ENCODE data around the gene ARHGEF19.
"Not testable (repeated sequence)": the region's sequence is repeated elsewhere in the genome, so short reads cannot be mapped to it uniquely, and the experiment has no call there.

Gene ARHGEF19

GRCh38 chr1:16246961-16247360, 34.5 kb upstream of the ARHGEF19 start:
- no peaks in the 10 kb centered on the region for H3K27me3 ChIP-seq (ENCODE audit: insufficient read depth, low read length)
- DNase-seq: no peak
- peaks cover 15 to 20% of the 10 kb centered on the region in 2 experiments for H3K36me3 ChIP-seq (ENCODE audit: control insufficient read depth in 1 of 2, insufficient read depth in 2 of 2, low read length in 2 of 2)
- no peaks in the 10 kb centered on the region for H3K79me2 ChIP-seq (ENCODE audit: control insufficient read depth, insufficient read depth, low read length, poor library complexity)
- no peak overlapping the region for H3K27ac ChIP-seq (ENCODE audit: low read depth, low read length)
- no peak overlapping the region for H3K4ac ChIP-seq (ENCODE audit: low read depth, low read length)
- H2AFZ ChIP-seq (ENCODE audit: insufficient read depth, low read length, poor library complexity): no peak overlapping the region
- H4K91ac ChIP-seq (ENCODE audit: low read depth, low read length): no peak overlapping the region
- H4K8ac ChIP-seq (ENCODE audit: low read depth, low read length): no peak overlapping the region
- H2BK12ac ChIP-seq (ENCODE audit: low read length): no peak overlapping the region
- H3K23ac ChIP-seq (ENCODE audit: low read length): no peak overlapping the region
- no peak overlapping the region for H4K12ac ChIP-seq (ENCODE audit: low read depth, low read length)
- no peak overlapping the region for H2BK5ac ChIP-seq (ENCODE audit: low read depth, low read length, poor library complexity)
- no peak overlapping the region for H3K4me2 ChIP-seq (ENCODE audit: low read length)
- no peaks in the 10 kb centered on the region for H3K9me3 ChIP-seq (ENCODE audit: insufficient read depth, low read depth, low read length)
- H2AK5ac ChIP-seq (ENCODE audit: low read length): no peak overlapping the region
- no peak overlapping the region for H3K14ac ChIP-seq (ENCODE audit: low read length)
- no peak overlapping the region for H3K9ac ChIP-seq (ENCODE audit: low read length)
- no CpG with 5 or more reads among the region's 5 CpGs for WGBS (ENCODE audit: extremely low coverage, insufficient coverage, insufficient read length)
- no peak overlapping the region for H2BK120ac ChIP-seq (ENCODE audit: insufficient read depth, low read length, poor library complexity)
- no peaks in the 10 kb centered on the region for H3K79me1 ChIP-seq (ENCODE audit: low read length)
- H3K4me1 ChIP-seq (ENCODE audit: control insufficient read depth in 1 of 2, insufficient read depth in 2 of 2, low read length in 2 of 2): peaks cover 2 to 4% of the 10 kb centered on the region in 2 experiments
- H3K18ac ChIP-seq (ENCODE audit: low read length): no peak overlapping the region
- no peak overlapping the region for H3K4me3 ChIP-seq (ENCODE audit: low read depth, low read length)

GRCh38 chr1:16246239-16246638, 33.8 kb upstream of the ARHGEF19 start:
- peaks cover 11 to 15% of the 10 kb centered on the region in 2 experiments for H3K36me3 ChIP-seq (ENCODE audit: control insufficient read depth in 1 of 2, insufficient read depth in 2 of 2, low read length in 2 of 2)
- H3K14ac ChIP-seq (ENCODE audit: low read length); H3K18ac ChIP-seq (ENCODE audit: low read length); H2BK12ac ChIP-seq (ENCODE audit: low read length); DNase-seq; H3K9ac ChIP-seq (ENCODE audit: low read length); H3K27ac ChIP-seq (ENCODE audit: low read depth, low read length); H2BK120ac ChIP-seq (ENCODE audit: insufficient read depth, low read length, poor library complexity); H4K8ac ChIP-seq (ENCODE audit: low read depth, low read length); H3K4me3 ChIP-seq (ENCODE audit: low read depth, low read length); H3K4me1 ChIP-seq (ENCODE audit: control insufficient read depth in 1 of 2, insufficient read depth in 2 of 2, low read length in 2 of 2); H3K4ac ChIP-seq (ENCODE audit: low read depth, low read length); H3K27me3 ChIP-seq (ENCODE audit: insufficient read depth, low read length); H2AFZ ChIP-seq (ENCODE audit: insufficient read depth, low read length, poor library complexity); H3K4me2 ChIP-seq (ENCODE audit: low read length); H4K12ac ChIP-seq (ENCODE audit: low read depth, low read length); H2AK5ac ChIP-seq (ENCODE audit: low read length); H3K79me2 ChIP-seq (ENCODE audit: control insufficient read depth, insufficient read depth, low read length, poor library complexity); H2BK5ac ChIP-seq (ENCODE audit: low read depth, low read length, poor library complexity); H3K23ac ChIP-seq (ENCODE audit: low read length); H3K9me3 ChIP-seq (ENCODE audit: insufficient read depth, low read depth, low read length); H3K79me1 ChIP-seq (ENCODE audit: low read length); H4K91ac ChIP-seq (ENCODE audit: low read depth, low read length): not testable (repeated sequence)
- WGBS (ENCODE audit: extremely low coverage, insufficient coverage, insufficient read length): no CpG with 5 or more reads among the region's 1 CpG

- Histone ChIP-seq H3K18ac (ENCODE audit: low read length) (no peak overlapping the region), H3K4me2 (ENCODE audit: low read length) (no peak overlapping the region), H3K9ac (ENCODE audit: low read length) (no peak overlapping the region), H3K79me2 (ENCODE audit: control insufficient read depth, insufficient read depth, low read length, poor library complexity) (no peaks in the 10 kb centered on the region), H4K91ac (ENCODE audit: low read depth, low read length) (no peak overlapping the region), H3K79me1 (ENCODE audit: low read length) (no peaks in the 10 kb centered on the region), H3K9me3 (ENCODE audit: insufficient read depth, low read depth, low read length) (no peaks in the 10 kb centered on the region), H3K27ac (ENCODE audit: low read depth, low read length) (no peak overlapping the region), H2BK120ac (ENCODE audit: insufficient read depth, low read length, poor library complexity) (no peak overlapping the region), H2AK5ac (ENCODE audit: low read length) (no peak overlapping the region), H2BK12ac (ENCODE audit: low read length) (no peak overlapping the region), H4K8ac (ENCODE audit: low read depth, low read length) (no peak overlapping the region), H2BK5ac (ENCODE audit: low read depth, low read length, poor library complexity) (no peak overlapping the region), H3K4me1 (ENCODE audit: control insufficient read depth in 1 of 2, insufficient read depth in 2 of 2, low read length in 2 of 2) (peaks cover 2 to 4% of the 10 kb centered on the region in 2 experiments), H3K14ac (ENCODE audit: low read length) (no peak overlapping the region), H3K27me3 (ENCODE audit: insufficient read depth, low read length) (no peaks in the 10 kb centered on the region), H3K4ac (ENCODE audit: low read depth, low read length) (no peak overlapping the region), H4K12ac (ENCODE audit: low read depth, low read length) (no peak overlapping the region), H3K4me3 (ENCODE audit: low read depth, low read length) (no peak overlapping the region), H2AFZ (ENCODE audit: insufficient read depth, low read length, poor library complexity) (no peak overlapping the region), H3K36me3 (ENCODE audit: control insufficient read depth in 1 of 2, insufficient read depth in 2 of 2, low read length in 2 of 2) (peaks cover 5 to 9% of the 10 kb centered on the region in 2 experiments), H3K23ac (ENCODE audit: low read length) (no peak overlapping the region)
- DNase-seq: no peak
- WGBS (ENCODE audit: extremely low coverage, insufficient coverage, insufficient read length): no CpG with 5 or more reads among the region's 9 CpGs
Observed at GRCh38 chr1:16245476-16246196, 33.2 kb upstream of the ARHGEF19 start.

- Histone ChIP-seq H3K14ac (ENCODE audit: low read length) (no peak overlapping the region), H3K27ac (ENCODE audit: low read depth, low read length) (no peak overlapping the region), H2AK5ac (ENCODE audit: low read length) (no peak overlapping the region), H2AFZ (ENCODE audit: insufficient read depth, low read length, poor library complexity) (no peak overlapping the region), H3K36me3 (ENCODE audit: control insufficient read depth in 1 of 2, insufficient read depth in 2 of 2, low read length in 2 of 2) (peaks cover 5 to 8% of the 10 kb centered on the region in 2 experiments), H3K4ac (ENCODE audit: low read depth, low read length) (no peak overlapping the region), H3K18ac (ENCODE audit: low read length) (no peak overlapping the region), H3K4me1 (ENCODE audit: control insufficient read depth in 1 of 2, insufficient read depth in 2 of 2, low read length in 2 of 2) (peaks cover 2 to 4% of the 10 kb centered on the region in 2 experiments), H3K79me2 (ENCODE audit: control insufficient read depth, insufficient read depth, low read length, poor library complexity) (no peaks in the 10 kb centered on the region), H3K9ac (ENCODE audit: low read length) (no peak overlapping the region), H4K91ac (ENCODE audit: low read depth, low read length) (no peak overlapping the region), H2BK12ac (ENCODE audit: low read length) (no peak overlapping the region), H4K12ac (ENCODE audit: low read depth, low read length) (peak overlapping the region; percentile 27), H3K27me3 (ENCODE audit: insufficient read depth, low read length) (no peaks in the 10 kb centered on the region), H3K9me3 (ENCODE audit: insufficient read depth, low read depth, low read length) (no peaks in the 10 kb centered on the region), H3K4me2 (ENCODE audit: low read length) (no peak overlapping the region), H2BK120ac (ENCODE audit: insufficient read depth, low read length, poor library complexity) (no peak overlapping the region), H3K23ac (ENCODE audit: low read length) (no peak overlapping the region), H3K79me1 (ENCODE audit: low read length) (no peaks in the 10 kb centered on the region), H2BK5ac (ENCODE audit: low read depth, low read length, poor library complexity) (no peak overlapping the region), H4K8ac (ENCODE audit: low read depth, low read length) (no peak overlapping the region), H3K4me3 (ENCODE audit: low read depth, low read length) (no peak overlapping the region)
- WGBS (ENCODE audit: extremely low coverage, insufficient coverage, insufficient read length): no CpG with 5 or more reads among the region's 8 CpGs
- DNase-seq: no peak
Observed at GRCh38 chr1:16244650-16245285, 32.3 kb upstream of the ARHGEF19 start.

Data from trophoblast cell (in vitro differentiated cells and primary cell).